HG03108 (cell line): Measurements from ENCODE around the gene BRINP1.

Source experiments
- ATAC-seq: cut with Tn5 transposase; IDR thresholded peaks from one replicate; pipeline ENCODE4 v1.9.1; 2021; ENCODE audit warnings: moderate library complexity; ENCODE audit not compliant: unreplicated experiment

Gene BRINP1

DNA sequence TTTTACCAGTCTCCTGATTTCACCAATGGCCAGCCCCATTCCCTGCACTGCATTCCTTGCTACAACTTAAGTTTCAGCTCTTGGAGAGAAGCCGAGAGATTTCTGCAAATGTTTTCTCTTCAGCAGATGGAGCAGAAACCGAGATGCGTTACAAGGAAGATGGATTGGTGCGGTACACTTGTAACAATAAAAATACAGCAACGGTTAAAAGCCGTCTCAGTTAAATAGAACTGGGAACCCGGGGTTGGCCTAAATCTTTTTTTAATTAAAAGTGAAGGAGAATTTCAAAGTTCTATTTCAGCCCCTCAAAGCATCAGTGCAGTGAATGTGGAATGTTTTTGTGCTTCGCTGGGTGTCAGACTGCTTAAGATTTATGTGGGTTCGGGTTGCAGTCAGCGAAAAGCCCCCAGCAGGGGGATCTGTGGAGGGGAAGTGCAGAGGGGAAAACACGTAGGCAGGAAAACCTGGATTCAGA is 19.8 kb downstream of the BRINP1 start:
- ATAC-seq = no peak

DNA sequence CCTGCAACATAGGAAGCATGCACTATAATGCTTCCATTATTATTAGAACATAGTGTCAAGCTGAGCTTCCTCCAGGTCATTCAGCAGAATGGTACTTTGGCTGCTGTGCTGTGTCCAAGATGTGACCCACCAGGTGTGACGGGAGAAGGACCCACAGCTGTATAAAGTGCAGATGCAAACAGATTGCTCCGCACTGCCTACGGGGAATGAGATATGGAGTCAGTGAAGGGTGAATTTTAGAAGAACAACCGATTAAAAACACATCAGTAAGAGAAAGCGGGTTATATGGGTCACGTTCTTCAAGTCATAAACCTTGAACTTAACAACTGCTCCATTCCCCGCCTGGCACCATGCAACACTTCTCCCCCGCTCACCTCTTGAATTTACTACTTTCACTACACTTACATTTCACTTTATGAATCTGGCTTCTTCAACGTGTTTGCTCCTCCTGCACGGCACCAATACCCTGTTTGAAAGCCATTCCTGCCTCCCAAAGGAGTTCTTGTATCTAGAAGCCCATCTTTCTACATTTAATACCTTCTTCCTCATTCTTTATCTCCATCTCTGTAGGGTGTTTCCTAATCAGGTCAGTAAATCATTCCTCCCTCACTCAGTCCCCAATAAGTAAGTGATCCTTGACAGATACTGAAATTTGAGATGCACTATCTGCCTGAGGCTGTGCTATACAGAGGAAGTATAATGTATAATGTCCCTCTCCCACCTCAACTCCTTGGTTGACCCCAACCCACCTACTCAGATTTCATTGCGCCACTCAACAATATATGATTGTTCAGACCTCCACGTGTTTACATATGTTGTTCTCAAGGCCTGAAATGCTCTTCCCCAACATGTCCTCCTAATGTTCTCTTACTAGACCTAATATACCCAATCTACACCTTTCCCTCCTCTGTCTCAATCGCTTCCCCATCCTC is 25.9 kb downstream of the BRINP1 start:
- no peak for ATAC-seq

DNA sequence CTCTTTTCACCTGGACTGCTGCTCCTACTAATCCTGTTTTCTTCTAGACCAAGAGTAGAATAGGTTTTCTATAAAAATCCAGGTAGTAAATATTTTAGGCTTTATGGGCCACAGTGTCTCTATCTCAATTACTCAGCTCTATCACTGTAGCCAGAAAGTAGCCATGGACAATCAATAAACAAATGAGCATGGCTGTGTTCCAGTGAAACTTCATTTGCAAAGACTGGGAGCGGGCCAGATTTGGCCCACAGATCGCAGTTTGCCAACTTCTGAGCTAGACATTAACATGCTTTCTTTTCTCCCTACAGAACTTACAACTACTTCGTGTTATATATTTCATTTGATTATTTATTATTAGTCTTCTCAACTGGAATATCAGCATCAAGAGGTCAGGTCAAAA is 30.2 kb downstream of the BRINP1 start:
- no peak for ATAC-seq

DNA sequence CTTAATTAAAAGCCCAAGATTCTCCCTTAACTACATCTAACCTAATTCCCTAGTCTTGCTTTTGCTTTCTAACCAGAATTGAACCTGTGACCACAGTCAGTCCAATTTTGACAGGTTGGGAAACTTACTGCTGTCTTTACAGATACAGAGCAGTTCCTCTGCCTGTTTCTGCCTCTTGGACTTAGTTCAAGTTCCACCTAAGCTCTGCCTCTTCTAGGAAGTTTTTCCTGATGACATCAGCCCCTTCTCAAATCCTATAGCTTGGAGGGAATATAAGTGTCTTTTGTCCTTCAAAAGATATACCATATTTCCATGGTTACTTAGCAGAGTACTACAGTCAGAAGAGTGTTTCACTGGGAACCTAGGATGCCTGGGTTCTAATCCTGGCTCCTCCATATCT is 31.7 kb downstream of the BRINP1 start:
- no peak for ATAC-seq

DNA sequence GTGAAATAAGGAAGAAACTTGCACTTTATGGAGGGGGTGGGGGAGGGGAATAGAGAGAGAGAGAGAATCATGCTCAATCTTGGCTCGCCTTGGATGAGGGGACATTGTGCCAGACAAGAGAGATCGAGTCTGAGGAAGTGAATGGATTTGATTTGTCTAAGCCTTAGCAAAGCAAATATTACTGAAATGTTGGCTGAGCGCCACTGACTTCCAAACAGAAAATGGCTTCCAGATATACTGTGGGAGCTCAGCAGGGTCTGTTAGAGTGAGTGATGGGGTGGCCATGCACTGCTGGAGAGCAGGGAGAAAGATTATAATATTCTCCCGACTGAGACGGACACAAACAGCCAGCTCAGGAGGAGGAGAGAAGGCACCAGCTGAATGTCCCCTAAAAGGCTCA is 34.5 kb downstream of the BRINP1 start:
- ATAC-seq = no peak

DNA sequence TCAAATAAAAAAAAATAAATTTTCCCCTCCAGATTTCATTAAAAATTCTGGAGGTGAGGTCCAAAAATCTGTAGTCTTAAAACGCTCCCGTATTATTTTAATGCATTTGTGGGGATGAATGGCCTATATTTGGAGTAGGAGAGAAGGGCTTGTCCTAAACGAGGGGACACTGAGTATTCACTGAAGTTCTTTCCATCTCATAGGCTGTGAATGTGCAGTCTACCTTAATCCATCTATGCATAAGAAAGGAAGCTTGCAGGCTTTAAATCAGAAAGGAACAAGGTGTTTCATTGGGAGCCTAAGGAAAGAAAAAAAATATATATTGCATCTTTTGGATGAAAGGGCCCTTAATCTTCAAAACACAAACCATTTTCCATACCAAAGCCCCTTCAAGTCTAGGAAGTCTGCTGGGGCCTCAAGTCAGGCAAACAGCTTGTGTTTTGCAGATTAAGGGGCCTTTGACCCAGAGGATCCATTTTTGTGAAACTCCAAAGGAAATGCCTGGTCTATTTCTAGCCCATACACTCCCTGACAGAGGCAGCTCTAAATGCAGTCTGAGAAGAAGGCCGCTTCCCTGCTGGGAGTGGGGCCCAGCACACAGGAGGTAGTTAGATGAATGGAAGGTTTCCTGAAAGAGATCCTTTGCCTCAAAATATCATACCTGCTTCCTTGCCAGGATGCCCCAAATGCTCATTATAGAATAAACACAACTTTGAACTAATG is 35.6 kb downstream of the BRINP1 start:
- no peak for ATAC-seq

DNA sequence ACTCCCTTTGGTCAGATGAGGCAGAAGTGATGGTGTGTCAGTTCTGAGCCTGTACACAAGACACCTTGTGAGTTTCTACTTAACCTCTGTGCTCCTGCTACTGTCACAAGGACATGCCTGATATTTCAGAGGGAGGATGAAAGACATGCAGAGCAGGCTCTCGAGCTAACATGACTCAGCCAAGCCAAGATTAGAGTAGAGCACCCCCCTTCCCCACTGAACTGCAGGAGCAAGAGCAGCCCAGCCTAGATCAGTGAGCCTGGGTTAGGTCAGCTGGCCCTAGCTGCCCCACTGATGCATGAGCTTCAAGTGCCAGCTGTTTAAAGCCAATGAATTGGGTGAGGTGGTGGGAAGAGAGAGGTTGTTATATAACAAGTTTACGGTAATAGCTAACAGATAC is 36.7 kb downstream of the BRINP1 start:
- no peak for ATAC-seq

DNA sequence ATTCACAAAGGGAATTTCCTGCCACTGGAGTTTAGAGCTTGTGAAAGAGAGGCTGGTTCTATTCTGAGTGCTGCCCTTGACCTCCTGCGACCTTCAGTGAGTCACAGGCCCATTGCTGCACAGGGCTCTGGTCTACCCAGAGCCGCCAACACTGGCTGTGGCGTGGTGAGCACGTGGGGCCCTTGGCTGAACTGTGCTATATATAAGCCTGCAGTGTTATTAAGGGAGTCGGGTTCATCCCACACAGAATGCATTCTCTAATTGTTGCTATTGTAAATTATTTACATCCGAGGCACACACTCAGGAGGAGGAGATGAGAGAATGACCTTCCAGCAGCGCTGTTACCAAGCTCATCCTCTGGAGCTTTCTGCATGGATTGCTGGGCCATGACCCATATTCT is 47.1 kb downstream of the BRINP1 start:
- ATAC-seq = no peak

DNA sequence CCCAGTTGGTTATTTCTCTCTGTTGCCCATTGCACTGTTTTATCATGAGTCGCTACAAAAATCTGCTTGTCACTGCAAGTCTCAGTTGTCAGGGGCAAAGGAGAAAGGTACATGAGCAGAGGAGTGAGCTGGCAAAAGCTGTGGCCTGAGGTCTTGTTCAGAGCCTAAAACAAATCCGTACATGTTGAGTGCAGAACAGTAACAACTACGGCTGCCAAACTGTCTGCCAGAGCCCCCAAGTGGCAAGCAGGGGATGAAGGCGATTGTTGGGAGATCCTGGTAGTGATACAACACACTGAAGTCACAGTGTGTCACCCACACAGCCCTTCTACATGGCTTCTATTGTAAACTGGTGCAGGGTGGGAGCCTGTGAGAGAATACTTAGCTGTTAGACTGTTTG is 50.9 kb downstream of the BRINP1 start:
- no peak for ATAC-seq

DNA sequence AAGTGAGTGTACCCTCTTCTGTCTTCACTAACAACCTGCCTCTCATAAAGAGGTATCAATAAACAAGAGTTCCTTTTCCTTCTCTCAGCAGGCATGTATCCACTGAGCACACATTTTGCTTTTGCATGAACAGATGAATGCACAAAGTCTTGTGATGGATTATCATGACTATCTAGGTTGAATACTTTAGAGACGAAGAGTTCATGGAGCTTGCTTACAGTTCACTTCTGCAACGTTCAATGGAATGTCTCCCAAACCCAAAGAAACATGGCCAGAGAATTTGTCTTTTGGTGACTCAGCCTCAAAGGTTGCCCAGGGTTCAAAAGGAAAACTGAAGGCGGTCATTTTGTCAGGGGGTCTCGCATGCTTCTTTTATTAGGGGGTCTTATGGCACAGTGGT is 55.4 kb downstream of the BRINP1 start:
- ATAC-seq = no peak

DNA sequence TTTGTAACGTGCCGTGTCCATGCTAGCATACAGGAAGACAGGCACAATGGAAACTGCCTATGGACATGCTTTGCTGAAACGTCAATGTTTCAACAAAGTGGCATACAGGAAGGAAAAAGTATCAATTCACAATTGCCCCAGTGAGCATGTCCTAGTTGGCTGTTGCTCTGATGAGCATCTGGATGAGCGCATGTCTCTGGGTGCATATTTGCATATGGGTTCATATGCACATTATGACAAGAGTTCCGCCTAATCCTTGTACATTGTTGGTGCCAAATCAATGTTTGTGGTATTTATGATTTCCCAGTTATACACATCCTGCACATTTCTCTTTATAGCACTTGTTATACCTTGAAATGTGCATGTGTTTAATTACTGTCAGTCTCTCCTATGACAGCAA is 58.5 kb downstream of the BRINP1 start:
- ATAC-seq = no peak

DNA sequence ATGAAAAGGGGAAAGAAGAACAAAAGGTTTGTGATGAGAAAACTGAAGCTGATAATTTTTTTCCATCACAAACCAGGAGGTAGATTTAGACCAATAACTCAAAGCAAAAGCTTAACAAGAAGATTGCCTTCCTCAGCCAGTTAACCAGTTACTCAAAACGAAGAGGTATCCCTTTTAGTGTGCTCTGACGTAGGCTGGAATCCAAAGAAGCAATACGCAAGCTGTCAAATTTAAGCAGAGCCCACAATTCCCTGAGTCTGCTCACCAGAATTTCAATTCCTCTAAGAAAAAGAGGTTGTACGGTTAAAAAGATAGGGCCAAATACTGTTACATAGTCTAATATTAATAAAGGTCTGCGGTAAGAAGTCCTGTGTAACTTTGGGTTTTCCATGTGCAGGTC is 61.8 kb downstream of the BRINP1 start:
- ATAC-seq = no peak

DNA sequence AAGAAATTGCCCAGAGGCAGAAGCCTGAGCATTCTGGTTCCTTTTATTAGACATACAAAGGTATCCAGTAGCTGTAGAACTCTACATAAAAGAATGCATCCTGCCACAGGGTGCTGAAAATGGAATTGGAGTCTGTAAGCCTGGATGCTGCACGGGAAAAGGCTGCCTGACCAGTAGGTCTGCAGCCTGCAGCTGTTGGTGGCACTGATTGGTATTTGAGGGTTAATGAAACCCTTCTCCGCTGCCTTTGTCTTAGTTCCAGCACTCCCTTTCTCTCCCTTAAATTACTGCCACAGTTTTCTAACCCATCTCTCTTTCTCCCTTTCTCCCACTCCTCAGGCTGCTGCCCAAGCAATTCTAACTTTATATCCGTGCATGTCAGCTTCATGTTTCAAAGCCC is 64.7 kb downstream of the BRINP1 start:
- no peak for ATAC-seq

DNA sequence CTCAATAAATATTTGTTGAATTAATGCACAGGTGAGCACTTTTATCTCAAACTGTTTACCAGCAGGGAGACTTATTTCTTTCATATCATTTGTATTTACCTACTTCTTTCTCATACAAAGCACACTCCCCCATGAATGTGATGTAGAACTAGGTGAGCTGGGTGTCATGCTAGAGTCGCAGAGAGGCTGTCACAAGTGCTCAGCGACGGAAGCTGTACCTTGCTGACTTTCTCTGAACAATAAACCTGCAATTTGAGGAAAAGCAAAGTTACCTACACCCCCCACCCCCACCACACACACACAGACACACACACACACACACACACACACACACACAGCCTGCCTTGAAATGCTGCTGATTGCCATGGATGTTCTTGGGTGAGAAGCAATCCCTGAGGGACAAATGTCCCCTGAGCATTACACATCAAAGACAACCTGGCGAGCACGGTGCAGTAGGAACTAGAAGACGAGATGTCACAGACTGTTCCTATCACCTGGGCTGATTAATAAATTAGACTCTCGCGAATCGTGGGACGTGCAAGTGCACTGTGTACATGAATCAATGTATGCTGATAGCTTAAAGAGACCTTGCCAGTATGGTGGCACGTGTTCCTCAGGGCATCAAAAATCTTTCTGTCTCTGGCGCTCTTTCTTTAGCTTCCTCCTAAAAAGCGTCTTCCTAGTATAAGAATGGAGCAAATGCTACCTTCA is 66.1 kb downstream of the BRINP1 start:
- ATAC-seq = no peak

DNA sequence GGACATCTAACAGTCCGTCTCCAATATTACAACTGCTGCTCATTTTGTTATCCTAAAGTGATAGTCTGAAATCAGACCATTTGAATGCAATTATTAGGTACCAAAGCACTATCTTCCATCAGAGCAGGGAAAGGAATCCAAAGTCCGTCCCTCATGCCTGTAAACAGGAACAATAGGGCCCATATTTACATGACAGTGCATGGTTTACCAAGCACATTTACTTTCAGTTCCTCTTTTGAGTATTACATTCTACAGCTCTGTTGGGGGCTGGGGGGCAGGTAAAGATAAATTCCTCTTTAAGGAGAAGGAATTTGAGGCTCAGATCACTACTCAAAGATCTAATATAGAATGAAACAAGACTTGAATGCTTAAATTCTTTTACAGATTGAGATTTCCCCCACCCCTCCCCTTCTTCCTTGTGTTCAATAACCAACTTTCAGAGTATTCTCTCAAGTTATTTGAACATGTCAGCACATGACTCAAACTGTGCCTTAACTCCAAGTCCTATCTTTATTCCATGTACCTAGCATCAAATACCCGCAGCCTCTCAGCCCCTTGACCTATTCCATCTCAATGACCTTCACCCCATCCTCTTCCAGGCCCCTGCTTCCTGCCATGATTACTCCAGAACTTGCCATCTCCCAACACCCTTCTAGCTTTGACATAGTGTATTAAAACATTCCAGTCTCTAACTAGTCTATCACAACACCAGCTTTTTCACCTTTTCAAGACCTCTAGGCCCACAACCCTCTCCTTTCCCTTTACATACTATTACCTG is 71.0 kb downstream of the BRINP1 start:
- peak; percentile 70 for ATAC-seq

DNA sequence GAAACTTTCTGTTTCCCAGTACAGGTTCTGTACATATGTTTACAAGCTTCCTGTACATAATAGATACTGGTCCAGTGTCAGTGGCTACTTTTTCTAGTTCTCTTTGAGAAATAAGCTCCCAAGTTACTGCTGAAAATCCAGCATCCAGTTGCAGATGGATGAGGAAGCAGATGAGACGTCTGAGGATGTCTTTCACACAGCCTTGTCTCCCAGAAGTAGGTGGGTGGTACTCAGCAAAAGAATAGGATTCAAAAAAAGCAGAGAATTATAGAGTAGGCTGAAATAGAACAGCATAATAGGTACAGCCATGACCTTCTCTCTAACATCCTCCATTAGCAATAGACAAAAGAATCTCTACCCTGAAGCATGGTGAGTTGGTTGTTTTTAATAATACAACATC is 77.7 kb downstream of the BRINP1 start:
- no peak for ATAC-seq

DNA sequence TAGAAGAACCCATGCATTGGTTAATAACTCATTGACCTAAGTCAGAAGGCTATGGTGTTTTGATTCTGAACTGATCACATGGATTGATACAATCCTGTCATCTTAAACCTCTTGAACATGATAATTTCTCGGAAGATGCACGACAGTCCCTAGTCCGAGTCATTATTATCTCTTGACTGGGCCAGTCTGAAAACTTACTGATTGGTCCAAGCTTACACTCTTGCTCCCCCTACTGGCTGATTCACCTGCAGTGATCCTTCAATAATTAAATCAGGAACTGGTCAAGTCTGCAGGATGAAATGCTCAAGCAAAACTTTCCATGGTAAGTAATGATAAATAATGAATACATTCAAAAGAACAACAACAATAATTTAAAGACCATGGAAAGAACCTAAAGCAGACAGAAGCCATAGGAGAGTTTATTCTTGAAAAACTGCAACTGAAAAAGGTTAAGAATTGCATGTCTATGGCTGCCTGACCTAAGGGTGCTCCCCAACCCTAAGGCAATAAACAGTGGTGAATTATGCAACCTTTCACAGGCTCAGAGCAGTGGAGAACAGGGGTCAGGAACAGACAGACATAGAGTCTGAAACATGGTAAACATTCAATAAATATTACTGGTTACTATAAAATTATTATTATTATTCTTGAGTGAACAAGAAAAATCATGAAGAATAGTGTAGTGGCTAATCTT is 79.3 kb downstream of the BRINP1 start:
- peak; percentile 77 for ATAC-seq

DNA sequence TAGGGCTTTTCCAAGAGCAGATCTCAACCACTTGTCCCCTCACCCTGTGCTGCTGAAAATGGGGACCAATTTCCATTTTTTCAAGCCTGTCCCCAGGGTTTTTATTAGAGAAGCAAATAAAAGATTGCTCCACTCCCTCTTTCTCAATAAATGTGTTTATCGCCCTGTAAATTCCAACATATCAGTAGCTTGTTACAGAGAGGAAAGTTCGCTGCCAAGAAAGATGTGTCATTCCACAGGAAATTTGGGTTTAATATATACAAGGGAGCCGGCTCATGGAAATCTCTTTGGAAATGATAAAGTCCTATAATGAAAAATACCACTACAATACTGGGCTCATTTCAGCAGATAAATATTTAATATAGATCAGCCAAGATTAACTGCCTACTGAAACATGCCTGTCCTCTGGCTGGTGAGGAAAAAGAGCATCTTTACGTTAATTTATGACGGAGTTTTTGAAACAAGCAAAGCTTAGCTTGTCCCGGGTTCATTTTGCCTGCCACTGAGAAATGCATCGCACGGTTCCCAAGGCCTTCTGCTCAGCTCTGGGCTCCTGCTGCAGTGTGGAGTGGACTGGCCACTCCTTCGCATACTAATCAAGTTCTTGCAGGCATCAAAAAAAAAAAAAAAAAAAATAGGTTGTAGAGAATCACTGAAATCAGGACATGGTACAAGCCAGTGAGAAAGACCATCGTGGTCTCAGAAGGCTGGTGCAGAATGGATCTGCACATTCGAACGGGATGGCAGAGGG is 84.5 kb downstream of the BRINP1 start:
- no peak for ATAC-seq

DNA sequence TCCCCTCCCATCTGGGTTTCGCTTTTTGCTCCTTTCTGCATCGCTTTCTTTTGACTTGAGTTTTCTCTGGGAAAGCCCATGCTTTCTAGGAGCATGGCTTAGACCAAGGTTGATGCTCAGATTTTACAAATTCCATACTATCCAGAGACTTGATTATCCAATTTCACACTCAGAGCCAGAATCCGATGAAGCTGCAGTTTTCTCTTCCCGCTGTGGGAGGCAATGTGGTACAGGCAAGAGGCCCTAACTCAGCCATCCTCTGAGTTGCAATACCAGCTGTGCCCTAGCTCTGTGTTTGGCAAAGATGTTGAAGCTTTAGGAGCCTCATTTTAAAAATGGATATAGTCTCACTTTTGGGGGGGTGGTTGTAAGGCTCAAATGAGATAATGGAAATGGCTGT is 85.1 kb downstream of the BRINP1 start:
- no peak for ATAC-seq
